ENCODE results near the gene SH3YL1. TPM values are rescaled to one million over a fixed set of nuclear protein-coding genes. Genes with fewer than 3 reads are reported as not detected.

The SH3YL1 gene
- total RNA-seq, 4 donors from 2014 or later = 23.9 to 41.9 (median 32.0) TPM

- no peak for DNase-seq (ENCODE audit: low spot score)
Measured at GRCh38 chr2:295090-295489, 31.3 kb upstream of the SH3YL1 start.

GRCh38 chr2:290090-290722 is 26.4 kb upstream of the SH3YL1 start:
- ATAC-seq (ENCODE audit: low FRiP score) = peak; percentile 68
- TF ChIP-seq CTCF (IDR thresholded peaks at IDR 0.05) = peak in 1 of 3 donors; percentile 50
- DNase-seq (ENCODE audit: low spot score) = no peak

More at GRCh38 chr2:295090-295489, 31.3 kb upstream of the SH3YL1 start:
- ATAC-seq (ENCODE audit: low FRiP score) = no peak
- no peak for TF ChIP-seq CTCF (IDR thresholded peaks at IDR 0.05)

- TF ChIP-seq CTCF (IDR thresholded peaks at IDR 0.05) = no peak
- no peak for DNase-seq (ENCODE audit: low spot score)
- peak; percentile 42 for ATAC-seq (ENCODE audit: low FRiP score)
Measured at GRCh38 chr2:289362-290089, 25.7 kb upstream of the SH3YL1 start.

- TF ChIP-seq CTCF (IDR thresholded peaks at IDR 0.05) = no peak
- no peak for DNase-seq (ENCODE audit: low spot score)
- ATAC-seq (ENCODE audit: low FRiP score) = no peak
Measured at GRCh38 chr2:288758-289361, 25.0 kb upstream of the SH3YL1 start.

GRCh38 chr2:287911-288757 is 24.3 kb upstream of the SH3YL1 start, which contains the start of gene ALKAL2:
TSS of gene ALKAL2 (minus strand) at chr2:288091. CDS start at chr2:287835, 256 bp downstream.
- DNase-seq (ENCODE audit: low spot score) (no peak), ATAC-seq (ENCODE audit: low FRiP score) (no peak)
- TF ChIP-seq CTCF (IDR thresholded peaks at IDR 0.05) = no peak

- peak; percentile 52 for ATAC-seq (ENCODE audit: low FRiP score)
- no peak for TF ChIP-seq CTCF (IDR thresholded peaks at IDR 0.05)
- DNase-seq (ENCODE audit: low spot score) = no peak
Measured at GRCh38 chr2:287471-287885, 23.6 kb upstream of the SH3YL1 start.

Data from omental fat pad (tissue), 4 donors.